HepG2 (cell line): ENCODE measurements around the gene TOR1AIP1. TPM values are rescaled to one million over a fixed set of nuclear protein-coding genes. Genes with fewer than 3 reads are reported as not detected.
A peak's percentile ranks its signal among the peaks of the same experiment; 100 is the strongest.

Experiments
- AGO1 ChIP-seq: fragments of 200-400 bp; formaldehyde crosslinking; IDR thresholded peaks from 2 replicates; pipeline ENCODE4 v1.6.1; 2017; ENCODE audit warnings: mild to moderate bottlenecking, low read depth, low read length, moderate library complexity; ENCODE audit not compliant: poor library complexity, severe bottlenecking
- E2F1 ChIP-seq: sonication (generic); formaldehyde crosslinking; IDR thresholded peaks from 2 replicates; pipeline ENCODE4 v1.5.0; 2020; ENCODE audit warnings: missing genetic modification reagents
- FUBP1 ChIP-seq: sonication (generic); formaldehyde crosslinking; IDR thresholded peaks from 2 replicates; pipeline ENCODE4 v1.5.1; 2020; ENCODE audit warnings: missing genetic modification reagents, mild to moderate bottlenecking, borderline replicate concordance
- HNF1A ChIP-seq, 2 experiments: sonication (generic) in 1 of 2; formaldehyde crosslinking in 1 of 2; IDR thresholded peaks; 2 replicates each; pipeline versions ENCODE4 v1.4.0 to v1.6.1; 2016 to 2020; ENCODE audit warnings: borderline replicate concordance in 1 of 2, low read depth in 1 of 2, mild to moderate bottlenecking in 1 of 2, missing genetic modification reagents in 1 of 2
- HNF1B ChIP-seq: sonication (generic); formaldehyde crosslinking; IDR thresholded peaks from 2 replicates; pipeline ENCODE4 v1.5.1; 2020; ENCODE audit warnings: mild to moderate bottlenecking, moderate library complexity, missing genetic modification reagents
- NCOA1 ChIP-seq: sonication (generic); formaldehyde crosslinking; IDR thresholded peaks from 2 replicates; pipeline ENCODE4 v1.9.0; 2021; ENCODE audit warnings: missing genetic modification reagents
- PBX3 ChIP-seq: sonication (generic); formaldehyde crosslinking; IDR thresholded peaks from 2 replicates; pipeline ENCODE4 v1.8.1; 2023; ENCODE audit warnings: missing genetic modification reagents, inconsistent platforms, borderline replicate concordance
- RNF2 ChIP-seq: fragments of 450-650 bp; conservative IDR thresholded peaks from 2 replicates; pipeline ENCODE4 v1.6.1; 2016; ENCODE audit warnings: low read depth
- SNAPC2 ChIP-seq: sonication (generic); formaldehyde crosslinking; IDR thresholded peaks from 2 replicates; pipeline ENCODE4 v1.8.1; 2022; ENCODE audit warnings: mild to moderate bottlenecking, missing genetic modification reagents
- UBTF ChIP-seq: sonication (generic); formaldehyde crosslinking; IDR thresholded peaks from 2 replicates; pipeline ENCODE4 v1.4.0; 2020; ENCODE audit warnings: mild to moderate bottlenecking, missing genetic modification reagents
- ZNF546 ChIP-seq: sonication (generic); formaldehyde crosslinking; conservative IDR thresholded peaks from 2 replicates; pipeline ENCODE4 v1.8.1; 2023; ENCODE audit warnings: mild to moderate bottlenecking, missing genetic modification reagents
- ZNF549 ChIP-seq: sonication (generic); formaldehyde crosslinking; IDR thresholded peaks from 2 replicates; pipeline ENCODE4 v1.5.0; 2020; ENCODE audit warnings: missing genetic modification reagents
- ZNF644 ChIP-seq: IDR thresholded peaks from 2 replicates; pipeline ENCODE4 v1.6.1; 2016; ENCODE audit warnings: low read depth
- ZNF788 ChIP-seq: sonication (generic); formaldehyde crosslinking; IDR thresholded peaks from 2 replicates; pipeline ENCODE4 v1.5.0; 2020; ENCODE audit warnings: mild to moderate bottlenecking, missing genetic modification reagents, borderline replicate concordance
- ZNF879 ChIP-seq: sonication (generic); formaldehyde crosslinking; IDR thresholded peaks from 2 replicates; pipeline ENCODE4 v1.8.1; 2023; ENCODE audit warnings: missing genetic modification reagents
- polyA plus RNA-seq, 8 experiments: library from polyadenylated mRNA; depleted of rRNA in 3 of 8; stranded (reverse) in 7 of 8; unstranded in 1 of 8; fragments of >200 nt; fragmentation: Illumina TruSeq in 4 of 8; extraction: Trizol in 4 of 8; gene quantifications; 2 replicates each; pipeline versions ENCODE4 v1.2.1 to v1.2.3, GENCODE V29; 2011 to 2016; ENCODE audit warnings: low read depth in 4 of 8, missing spikeins in 1 of 8, mixed read lengths in 1 of 8; ENCODE audit not compliant: insufficient read depth in 1 of 8
- total RNA-seq, 5 experiments: library from RNA; depleted of rRNA; stranded (reverse); fragments of >200 nt; fragmentation: Illumina TruSeq; extraction: Trizol; gene quantifications; 2 replicates each; pipeline ENCODE4 v1.2.3, GENCODE V29; 2016; ENCODE audit warnings: low read depth in 1 of 5

TOR1AIP1 gene
- total and polyA plus RNA-seq, 2 of the 13 experiments (the other 11 are each of a cell fraction or from before 2014, with no cell fraction given) = 15.6 to 29.0 TPM

GRCh38 chr1:179877586-179878265 lies 4.4 kb upstream of the TOR1AIP1 start, which contains the start of gene TOR1AIP2 (continued):
- TF ChIP-seq NCOA1 (CRISPR knock-in tag) = no peak
- 0 out of 2 replicates have a peak, but pooled peaks have one; percentile 29 for TF ChIP-seq UBTF (CRISPR knock-in tag)
- peak; percentile 59; the same call in 1 of the 2 replicates for TF ChIP-seq HNF1B (CRISPR knock-in tag)
- TF ChIP-seq E2F1 (CRISPR knock-in tag) = no peak
- no peak for TF ChIP-seq AGO1
- no peak for TF ChIP-seq RNF2
- no peak for TF ChIP-seq SNAPC2
- TF ChIP-seq FUBP1 (CRISPR knock-in tag) = no peak
- TF ChIP-seq ZNF546 = no peak
- TF ChIP-seq ZNF549 (CRISPR knock-in tag) = no peak
- TF ChIP-seq PBX3 (CRISPR knock-in tag) = no peak
- no peak for TF ChIP-seq ZNF644 (CRISPR knock-in tag)
- 0 out of 2 replicates have a peak, but pooled peaks have one; percentile 45 for TF ChIP-seq ZNF788 (CRISPR knock-in tag)
- no peak for TF ChIP-seq ZNF879 (CRISPR knock-in tag)
- TF ChIP-seq HNF1A (IDR thresholded peaks at IDR 0.05; ENCODE audit: low read depth) = no peak
- TF ChIP-seq HNF1A (CRISPR knock-in tag; IDR thresholded peaks at IDR 0.05; ENCODE audit: borderline replicate concordance) = 0 out of 2 replicates have a peak, but pooled peaks have one; percentile 25
